HTR-8/SVneo (cell line): ENCODE data around the gene SEMA5A.

Source experiments
- DNase-seq: peaks from one replicate; pipeline ENCODE4 v3.0.0; 2011; ENCODE audit warnings: low spot score, mixed read lengths; ENCODE audit not compliant: insufficient read length
- FAIRE-seq: peaks from 2 replicates; lab custom pipeline; 2011; peaks lifted over from hg19 to GRCh38; lab: Jason Lieb, UNC

SEMA5A gene

DNA sequence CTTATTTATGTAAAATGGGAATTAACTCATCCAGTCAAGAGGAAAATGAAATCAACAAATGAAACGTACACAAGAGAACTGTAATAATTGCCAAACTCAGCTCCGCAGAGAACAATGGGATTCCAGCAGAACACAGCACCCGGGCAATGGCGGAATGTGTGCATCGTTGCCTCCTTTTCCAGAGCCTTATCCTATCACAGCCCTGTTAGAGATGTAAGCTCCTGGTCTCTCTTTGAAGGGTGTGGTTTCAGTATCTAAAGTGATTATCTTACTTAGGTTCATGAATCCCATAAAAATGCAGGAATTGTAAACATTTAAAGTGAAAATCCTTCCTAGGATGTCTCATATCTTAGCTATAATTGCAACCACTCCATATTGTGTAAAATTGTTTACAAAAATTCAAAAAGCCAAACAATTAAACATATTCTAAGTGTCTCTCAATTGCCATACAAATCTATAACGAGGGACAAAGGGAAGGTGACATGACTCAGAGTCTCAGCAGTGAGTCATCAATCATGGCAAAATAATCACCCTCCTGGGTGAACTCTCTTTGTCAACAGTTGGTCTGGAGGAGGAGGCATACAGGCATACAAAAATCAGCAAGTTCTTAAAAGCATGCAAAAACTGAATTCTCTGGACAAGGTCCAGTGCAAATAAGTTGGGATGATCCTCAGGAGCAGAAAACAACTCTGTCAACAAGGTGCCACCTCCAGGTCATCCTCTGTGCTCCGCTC is 22.6 kb downstream of the SEMA5A start:
- DNase-seq = peak; percentile 62
- peak; percentile 72 for FAIRE-seq

DNA sequence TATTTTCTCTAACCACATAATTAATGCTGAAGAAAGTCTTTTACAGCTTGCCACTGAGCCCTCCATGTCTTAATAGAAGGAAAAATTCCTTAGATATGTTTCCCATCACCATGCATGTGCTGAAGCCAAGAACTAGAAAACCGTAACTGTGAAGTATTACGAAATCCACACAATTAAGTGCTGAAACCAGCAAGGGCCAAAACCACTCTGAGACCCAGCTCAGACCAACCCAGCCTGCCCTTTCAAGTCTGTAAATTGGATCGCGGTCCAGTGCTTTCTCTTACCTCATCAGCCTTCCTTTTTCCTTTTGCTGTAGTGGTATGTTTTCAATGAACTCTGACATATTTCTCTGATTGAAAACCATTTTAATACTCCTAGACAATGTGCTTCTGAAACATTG is 26.3 kb downstream of the SEMA5A start:
- FAIRE-seq = peak; percentile 16
- DNase-seq = no peak

DNA sequence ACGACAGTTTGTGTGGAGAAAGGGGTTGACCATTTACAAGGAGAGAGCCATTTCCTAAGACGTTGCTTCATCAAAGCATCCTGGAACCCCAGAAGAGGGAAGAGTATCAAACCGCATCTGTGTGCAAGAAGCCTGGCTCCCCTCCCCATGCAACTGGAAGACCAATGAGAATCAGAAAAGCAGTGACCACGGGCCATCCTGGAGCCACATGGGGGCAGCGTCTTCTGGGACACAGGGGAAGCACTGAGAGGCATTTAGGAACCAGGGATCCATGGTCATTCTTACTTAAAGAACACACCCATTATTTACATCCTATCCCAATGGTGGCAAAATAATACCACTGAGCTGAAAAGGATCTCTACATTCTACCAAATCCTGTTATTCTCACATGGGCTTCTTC is 29.3 kb downstream of the SEMA5A start:
- no peak for FAIRE-seq

DNA sequence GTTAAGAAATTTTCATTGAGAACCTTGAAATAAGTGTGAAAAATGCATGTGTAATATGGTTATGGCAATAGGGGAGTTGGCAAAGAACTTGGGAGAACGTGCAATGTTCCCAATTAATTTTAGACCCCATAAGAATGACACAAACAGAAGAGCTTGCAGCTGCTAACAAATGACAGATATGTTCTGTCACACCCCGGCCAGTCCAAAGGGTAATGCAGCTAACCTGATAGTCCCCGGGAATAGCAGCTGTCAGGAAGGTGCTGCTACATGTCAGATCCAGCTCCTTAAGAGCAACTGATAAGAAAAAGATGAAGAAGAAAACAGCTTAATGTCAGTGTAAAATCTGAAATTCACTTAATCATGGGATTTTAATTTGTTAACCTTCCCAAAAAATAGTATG is 30.4 kb downstream of the SEMA5A start:
- FAIRE-seq = peak; percentile 69
- DNase-seq = no peak

More for the DNA sequence above, 29.3 kb downstream of the SEMA5A start:
- DNase-seq = no peak

DNA sequence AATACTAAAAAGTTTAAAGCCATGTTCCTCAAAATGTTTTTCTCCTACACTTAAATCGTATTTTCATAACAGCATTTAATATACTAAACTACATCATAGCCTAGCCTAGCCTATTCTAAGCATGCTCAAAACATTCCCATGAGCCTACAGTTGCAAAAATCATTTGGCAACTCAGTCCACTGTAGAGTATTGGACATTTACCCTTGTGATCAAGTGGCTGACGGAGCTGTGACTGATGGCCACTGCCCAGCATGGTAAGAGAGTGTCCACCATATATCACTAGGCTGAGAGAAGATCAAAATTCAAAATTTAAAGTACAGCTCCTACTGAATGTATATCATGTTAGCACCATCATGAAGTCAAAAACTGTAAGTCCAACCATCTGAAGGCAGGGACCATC is 30.9 kb downstream of the SEMA5A start:
- FAIRE-seq = no peak
- DNase-seq = no peak

DNA sequence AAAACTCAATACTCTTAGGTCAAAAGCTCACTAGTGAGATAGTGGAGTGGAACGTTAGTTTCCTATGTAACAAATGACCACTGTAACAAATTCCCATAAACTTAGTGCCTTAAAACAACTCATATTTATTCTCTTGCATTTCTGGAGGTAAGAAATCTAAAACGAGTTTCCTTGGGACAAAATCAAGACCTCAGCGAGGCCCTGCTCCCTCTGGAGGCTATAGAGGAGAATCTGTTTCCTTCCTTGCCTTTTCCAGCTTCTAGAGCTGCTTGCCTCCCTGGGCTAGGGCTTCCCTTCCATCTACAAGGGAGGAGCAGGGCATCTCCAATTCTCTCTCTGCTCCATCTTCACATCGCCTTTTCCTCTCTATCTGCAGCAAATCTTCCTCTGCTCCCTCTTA is 32.0 kb downstream of the SEMA5A start:
- FAIRE-seq (no peak), DNase-seq (peak; percentile 26)

DNA sequence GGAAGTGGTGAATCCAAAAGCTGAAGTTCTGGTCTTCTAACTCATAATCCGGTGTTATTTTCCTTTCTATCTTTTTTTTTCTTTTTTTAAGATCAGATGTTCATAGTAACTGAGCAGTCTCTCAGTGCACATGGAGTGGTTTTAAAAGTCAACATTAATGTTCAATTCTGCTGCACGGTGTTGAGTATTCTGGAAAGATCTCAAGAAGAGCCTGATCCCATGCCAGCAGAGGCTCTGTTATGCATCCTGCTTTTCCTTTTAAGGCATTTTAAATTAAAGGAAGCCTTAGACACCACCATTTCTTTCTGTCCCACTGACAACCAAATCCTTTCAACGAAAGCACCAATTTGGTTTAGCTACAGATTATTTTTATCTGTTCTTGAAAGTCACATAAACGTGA is 33.4 kb downstream of the SEMA5A start:
- DNase-seq = no peak
- FAIRE-seq = no peak

DNA sequence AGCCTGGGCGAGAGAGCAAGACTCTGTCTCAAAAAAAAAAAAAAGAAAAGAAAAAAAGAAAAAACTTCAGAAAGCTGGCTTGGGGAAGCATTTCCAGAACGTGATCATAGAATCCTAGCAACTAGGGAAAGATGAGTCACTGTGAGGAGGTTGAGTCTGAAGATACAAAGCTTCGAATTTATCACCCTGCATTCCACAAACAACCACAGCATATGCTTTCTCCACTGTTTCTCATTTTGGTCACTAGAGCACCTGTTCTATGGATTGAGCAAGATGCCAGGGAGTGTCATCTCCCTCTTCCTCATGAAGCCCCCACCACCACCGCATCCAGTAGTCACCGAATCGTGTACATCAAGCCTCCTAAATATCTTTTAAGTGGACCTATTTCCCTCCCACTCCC is 37.9 kb downstream of the SEMA5A start:
- no peak for FAIRE-seq
- peak; percentile 53 for DNase-seq

DNA sequence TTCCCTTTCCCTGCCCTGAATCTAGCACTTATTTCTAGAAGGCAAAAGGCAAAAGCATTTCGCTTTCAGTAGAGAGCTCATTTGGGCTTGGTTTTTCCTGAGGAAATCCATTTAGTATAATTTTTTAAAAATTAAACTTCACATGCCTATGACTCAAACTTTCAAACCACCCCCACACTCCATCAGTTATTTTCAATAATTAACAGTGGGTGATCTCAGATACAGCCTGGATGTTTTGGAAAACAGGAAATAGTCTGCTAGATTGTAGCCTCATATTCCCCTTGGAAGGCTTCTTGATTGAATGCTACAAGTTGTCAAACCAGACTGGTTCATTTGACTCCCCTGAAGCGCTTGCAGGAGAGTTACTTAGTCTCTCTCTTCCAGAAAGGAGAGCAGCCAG is 40.6 kb downstream of the SEMA5A start:
- FAIRE-seq (no peak), DNase-seq (no peak)

DNA sequence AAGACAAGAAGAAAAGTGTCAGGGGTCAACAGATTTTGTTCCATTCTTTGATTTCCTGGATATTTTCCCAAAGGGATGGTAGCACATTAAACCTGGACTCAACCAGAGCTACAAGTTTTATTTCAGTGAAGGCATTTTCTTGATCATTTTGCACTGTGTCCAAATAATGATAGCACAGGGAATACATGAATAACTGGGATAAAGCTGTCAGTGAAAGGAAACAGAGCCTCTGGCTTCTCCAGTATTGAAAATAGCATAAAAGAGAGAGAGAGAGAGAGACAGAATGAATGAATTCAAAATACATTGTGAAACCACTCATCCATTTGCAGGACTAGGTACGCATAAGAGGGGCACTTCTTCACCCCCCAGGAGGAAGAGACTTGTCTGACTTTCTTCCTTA is 43.0 kb downstream of the SEMA5A start:
- DNase-seq (no peak), FAIRE-seq (no peak)

DNA sequence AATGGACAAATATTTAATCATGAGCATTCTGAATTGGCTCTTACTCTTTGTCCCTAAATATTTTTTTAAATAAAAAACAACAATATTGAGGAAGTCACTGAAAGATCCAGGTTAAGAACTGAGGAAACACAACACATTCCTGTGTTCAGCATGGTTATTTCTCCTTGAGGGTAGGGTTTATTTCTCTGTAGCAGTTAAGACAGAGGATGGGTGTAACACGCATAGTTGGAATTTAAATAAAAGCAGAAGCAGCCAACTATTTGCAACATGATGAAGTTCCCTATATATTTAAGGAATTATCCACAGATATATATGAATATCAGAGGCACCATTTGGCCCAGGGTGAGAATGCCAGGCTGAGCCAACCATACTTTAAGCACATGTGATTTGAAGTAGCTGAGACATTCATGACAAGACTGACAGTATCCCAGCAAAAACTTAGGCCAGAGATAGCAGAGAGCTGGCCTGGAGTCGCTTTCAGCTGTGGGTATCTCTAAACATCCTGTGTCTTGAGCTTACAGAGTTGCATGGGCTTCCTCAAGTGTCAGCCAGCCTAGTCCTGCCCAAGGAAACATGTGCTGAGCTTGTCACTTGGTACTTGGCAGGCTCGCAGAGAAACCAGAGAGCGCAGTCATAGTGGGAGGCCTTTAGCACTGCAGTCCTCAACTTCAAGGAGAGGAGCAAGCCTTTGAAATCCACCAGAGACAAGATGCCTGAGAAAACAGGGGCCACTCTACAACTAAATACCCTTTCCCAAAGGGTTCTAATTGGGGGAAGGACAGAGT is 43.6 kb downstream of the SEMA5A start:
- FAIRE-seq (no peak), DNase-seq (no peak)

DNA sequence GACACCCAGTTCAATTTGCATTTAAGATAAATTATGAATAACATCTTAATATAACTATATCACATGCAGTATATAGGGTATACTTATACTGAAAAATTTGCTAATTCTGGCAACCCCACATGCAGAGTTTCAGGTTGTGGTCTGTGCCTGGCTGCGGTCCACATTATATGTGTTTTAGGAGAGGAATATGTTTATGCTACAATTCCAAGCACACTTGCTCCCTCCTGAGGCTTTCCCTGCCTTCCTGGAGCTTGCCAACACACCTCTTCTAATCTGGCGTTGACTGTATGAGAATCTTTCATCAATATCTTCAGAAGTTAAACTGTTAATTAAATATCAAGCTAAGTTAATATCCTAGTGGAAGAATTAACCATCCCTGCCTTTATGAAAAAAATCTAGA is 45.2 kb downstream of the SEMA5A start:
- no peak for FAIRE-seq
- DNase-seq = no peak

DNA sequence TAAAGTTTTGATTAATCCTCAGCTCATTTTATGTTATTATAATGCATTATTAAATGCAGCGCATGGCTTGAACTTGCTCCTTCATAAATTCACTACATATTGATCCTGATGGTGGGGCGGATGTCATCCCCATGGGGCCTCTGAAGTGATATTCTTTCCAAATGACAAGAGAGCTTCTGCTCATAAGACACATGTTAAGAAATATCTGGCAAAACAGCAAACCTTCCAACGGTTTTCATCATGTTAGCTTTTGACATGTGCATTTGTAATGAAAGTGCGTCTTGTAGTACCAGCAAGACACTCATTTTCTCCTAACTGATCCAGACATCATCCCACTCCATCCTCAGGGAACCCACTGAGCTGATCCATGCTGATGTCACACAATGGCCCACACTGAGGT is 45.7 kb downstream of the SEMA5A start:
- FAIRE-seq (no peak), DNase-seq (no peak)

DNA sequence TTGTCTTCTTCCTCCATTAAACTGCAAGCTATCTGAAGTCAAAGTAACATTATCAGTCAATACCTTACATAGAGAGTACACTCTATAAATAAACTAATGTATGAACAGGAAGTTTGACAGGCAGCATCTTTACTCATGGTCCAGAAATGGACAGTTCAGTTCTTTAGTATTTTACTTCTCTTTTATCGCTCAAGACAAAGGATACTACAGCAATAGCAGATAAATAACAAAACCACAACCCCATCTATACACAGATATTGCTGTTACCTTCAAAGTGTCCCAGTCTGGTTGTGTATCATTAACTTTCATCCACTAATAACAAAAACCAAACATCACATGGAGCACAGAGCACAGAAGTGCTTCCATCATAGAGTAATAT is 46.4 kb downstream of the SEMA5A start:
- FAIRE-seq (no peak), DNase-seq (no peak)

DNA sequence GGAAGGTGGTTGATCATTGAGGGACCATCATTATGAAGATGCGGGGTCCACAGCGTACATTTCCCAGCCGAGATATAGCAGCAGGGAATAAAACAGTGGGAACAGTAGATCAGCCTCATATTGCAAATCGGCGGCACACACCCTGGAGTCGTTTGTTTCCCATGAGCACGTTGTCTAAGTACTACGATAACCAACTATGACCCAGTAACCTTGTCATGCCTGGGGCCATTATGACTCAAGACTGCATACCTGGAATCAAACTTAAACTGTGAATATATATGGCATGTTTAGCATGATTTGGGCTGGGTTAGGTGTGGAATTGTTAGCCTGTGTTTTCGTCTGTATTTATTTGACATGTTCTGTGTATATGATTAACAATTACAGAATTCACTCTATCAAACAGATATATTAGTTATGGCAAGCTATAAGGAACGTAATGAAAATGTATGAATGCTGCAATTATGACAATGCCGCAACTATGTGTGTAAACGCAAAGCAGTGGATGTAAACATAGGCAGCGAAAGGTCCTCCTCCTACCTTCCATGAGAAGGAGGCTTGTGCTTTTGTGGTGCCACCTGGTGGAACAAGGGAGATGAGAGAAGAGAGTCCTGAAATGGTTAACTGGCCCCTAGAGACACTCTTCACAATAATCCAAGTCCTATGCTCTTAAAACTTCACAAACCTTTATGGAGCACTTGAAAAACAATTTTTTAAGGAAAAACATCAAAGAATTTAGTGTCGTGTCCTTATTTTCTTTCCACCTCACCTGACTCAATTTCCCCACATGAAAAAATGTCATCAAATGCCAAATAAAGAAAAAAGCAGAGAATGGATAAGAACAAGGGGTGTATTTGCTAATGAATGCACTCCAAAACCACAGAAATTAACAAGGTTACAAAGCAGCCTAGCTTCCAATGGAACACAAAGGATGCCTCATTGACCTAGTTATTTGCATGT is 47.1 kb downstream of the SEMA5A start:
- FAIRE-seq (peak; percentile 76), DNase-seq (peak; percentile 52)

DNA sequence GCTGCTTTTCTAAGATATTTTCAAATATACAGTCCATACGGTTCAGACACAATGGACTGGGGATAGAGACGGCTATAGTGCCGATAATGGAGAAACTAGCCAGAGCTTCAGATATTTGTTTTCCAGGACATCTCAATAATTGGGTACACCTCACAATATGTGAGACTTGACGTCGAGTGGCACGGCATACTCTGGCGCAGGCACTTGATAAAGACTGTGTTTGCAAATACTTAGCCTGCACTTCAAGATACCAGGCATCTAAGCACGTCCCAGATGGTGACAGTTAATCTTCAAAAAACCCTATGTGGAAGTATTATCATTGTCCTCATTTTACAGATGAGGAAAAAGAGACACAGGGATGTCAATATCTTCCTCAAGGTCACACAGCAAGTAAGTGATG is 48.5 kb downstream of the SEMA5A start:
- FAIRE-seq (peak; percentile 85), DNase-seq (no peak)

DNA sequence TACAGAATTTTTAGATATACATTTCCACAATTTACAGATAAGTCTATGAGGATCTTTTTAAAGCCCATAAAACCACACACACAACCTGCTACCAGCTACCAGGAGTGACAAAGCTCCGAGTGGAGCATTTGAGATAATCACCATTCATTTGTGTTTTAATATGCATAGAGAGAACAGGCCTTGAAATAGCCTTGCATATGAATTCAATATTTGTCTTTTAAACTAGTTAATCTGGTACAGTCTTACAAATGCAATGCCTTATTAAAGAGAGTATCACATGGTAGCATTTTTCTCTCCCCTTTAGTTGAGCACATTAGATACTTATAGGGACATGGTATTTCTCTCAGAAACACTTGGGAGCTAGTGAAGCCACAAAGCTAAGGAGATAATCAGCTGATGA is 49.1 kb downstream of the SEMA5A start:
- DNase-seq (no peak), FAIRE-seq (no peak)

DNA sequence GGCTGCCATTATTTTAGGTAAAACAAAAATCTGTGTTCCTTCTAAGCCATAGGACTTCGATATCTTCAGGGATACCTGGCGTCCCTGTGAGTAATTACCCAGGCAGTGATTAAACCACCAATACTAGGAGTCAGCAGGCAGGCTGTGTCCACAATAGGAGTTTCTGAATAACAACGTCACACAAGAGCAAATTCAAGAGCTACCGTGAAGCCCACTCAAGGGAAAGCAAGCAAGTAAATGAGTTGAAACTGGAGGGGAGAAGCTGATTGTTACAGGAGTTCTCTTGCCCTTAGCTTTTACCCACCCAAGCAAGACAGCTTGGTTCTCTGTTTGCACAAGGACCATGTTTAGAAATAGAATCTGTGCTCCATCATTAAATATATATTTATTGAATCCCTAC is 50.8 kb downstream of the SEMA5A start:
- no peak for FAIRE-seq
- no peak for DNase-seq

DNA sequence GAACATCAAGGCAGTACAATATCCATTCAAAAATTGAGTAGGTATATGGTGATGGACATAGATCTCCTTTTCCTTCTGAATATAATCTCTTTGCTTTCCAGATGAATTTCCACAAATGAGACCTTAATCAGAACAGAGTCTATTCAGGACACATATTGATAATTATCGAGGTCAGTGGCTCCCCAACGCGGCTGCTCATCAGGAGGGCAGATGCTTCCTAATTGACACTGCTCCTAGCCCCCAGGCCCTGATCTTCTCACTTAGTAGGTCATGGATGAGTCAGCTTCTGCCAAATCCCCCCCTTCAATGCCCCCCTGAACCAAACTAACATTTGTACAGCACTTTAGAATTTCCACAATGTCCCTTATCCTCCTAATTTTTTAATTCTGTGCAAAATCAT is 51.6 kb downstream of the SEMA5A start:
- FAIRE-seq (no peak), DNase-seq (no peak)

DNA sequence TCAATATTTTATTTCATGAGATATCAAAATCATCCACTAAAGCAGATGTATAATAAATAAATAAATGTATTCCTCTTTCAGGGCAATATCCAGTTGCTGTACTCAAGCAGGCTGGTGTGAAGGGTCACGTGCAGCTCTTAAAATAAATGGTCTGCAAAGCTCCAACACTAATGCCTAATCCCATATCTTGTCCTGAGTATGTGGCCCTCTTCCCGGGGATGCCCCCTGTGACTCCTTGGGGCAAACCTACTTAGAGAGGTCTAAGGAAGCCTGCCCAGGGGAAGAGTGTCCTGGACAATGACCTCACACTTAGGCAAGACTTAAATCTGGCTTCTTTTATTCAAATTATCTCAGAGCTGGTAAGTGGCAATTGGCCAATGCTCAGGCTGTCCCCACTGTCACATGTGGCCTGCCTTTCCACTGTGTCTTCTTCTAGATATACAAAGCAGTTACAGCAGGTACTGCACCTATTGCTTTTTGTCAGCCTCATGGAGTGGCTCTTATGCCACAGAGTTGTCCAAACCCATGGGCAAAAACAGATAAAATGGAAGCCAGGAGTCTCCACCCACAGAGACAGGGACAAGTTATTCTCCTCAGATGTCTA is 55.3 kb downstream of the SEMA5A start:
- no peak for DNase-seq
- no peak for FAIRE-seq
